Common myeloid progenitor, CD34-positive (primary cell): ENCODE measurements around the gene MYO6.

Source experiments
- CTCF ChIA-PET: fragments of 350-600 bp; sonication (Branson Sonifier 250); formaldehyde crosslinking; loops from one replicate; lab custom pipeline; 2021; ENCODE audit warnings: antibody characterized with exemption; lab: Charles Lee
- POLR2A ChIA-PET: fragments of 350-600 bp; sonication (Branson Sonifier 250); formaldehyde crosslinking; loops from one replicate; lab custom pipeline; 2021; ENCODE audit warnings: antibody characterized with exemption; lab: Charles Lee
- DNase-seq, 3 donors: peaks; one replicate each; pipeline versions ENCODE4 v3.0.0 to v3.0.0-alpha.2; 2013
- H3K27ac ChIP-seq, 2 experiments: 1 replicate in 1 of 2; 2 replicates in 1 of 2; pipeline ENCODE4 v1.7.0; 2013; ENCODE audit warnings: inconsistent platforms in 2 of 2, low read length in 2 of 2, mild to moderate bottlenecking in 2 of 2, low read depth in 1 of 2, moderate library complexity in 1 of 2; ENCODE audit not compliant: severe bottlenecking in 2 of 2, insufficient read depth in 1 of 2, poor library complexity in 1 of 2
- H3K27me3 ChIP-seq, 5 experiments: replicated peaks in 2 of 5; 1 replicate in 3 of 5; 2 replicates in 2 of 5; pipeline versions ENCODE4 v1.6.1 to v1.7.0; 2013; ENCODE audit warnings: low read length in 4 of 5, mild to moderate bottlenecking in 2 of 5, moderate library complexity in 2 of 5, inconsistent platforms in 1 of 5; ENCODE audit not compliant: insufficient read depth in 5 of 5, control insufficient read depth in 4 of 5
- H3K36me3 ChIP-seq, 4 experiments: 1 replicate in 2 of 4; 2 replicates in 2 of 4; pipeline versions ENCODE4 v1.6.1 to v1.7.0; 2013; ENCODE audit warnings: low read length in 3 of 4, control low read depth in 1 of 4, mild to moderate bottlenecking in 1 of 4; ENCODE audit not compliant: control insufficient read depth in 4 of 4, insufficient read depth in 4 of 4
- H3K4me1 ChIP-seq, 4 experiments: 1 replicate in 3 of 4; 2 replicates in 1 of 4; pipeline versions ENCODE4 v1.6.1 to v1.7.1; 2013; ENCODE audit warnings: low read length in 3 of 4, mild to moderate bottlenecking in 3 of 4, control low read depth in 1 of 4, inconsistent platforms in 1 of 4, moderate library complexity in 1 of 4; ENCODE audit not compliant: control insufficient read depth in 4 of 4, insufficient read depth in 4 of 4; ENCODE audit errors: control extremely low read depth in 1 of 4
- H3K4me3 ChIP-seq, 7 experiments: 1 replicate in 4 of 7; 2 replicates in 3 of 7; pipeline versions ENCODE4 v1.5.1 to v1.7.0; 2013; ENCODE audit warnings: mild to moderate bottlenecking in 7 of 7, low read length in 6 of 7, moderate library complexity in 6 of 7, inconsistent platforms in 2 of 7, low read depth in 2 of 7, control low read depth in 1 of 7; ENCODE audit not compliant: insufficient read depth in 4 of 7, control insufficient read depth in 1 of 7; ENCODE audit errors: extremely low read depth in 1 of 7
- H3K9me3 ChIP-seq, 5 experiments: 1 replicate in 4 of 5; 2 replicates in 1 of 5; pipeline versions ENCODE4 v1.6.1 to v1.7.1; 2013; ENCODE audit warnings: low read length in 4 of 5, mild to moderate bottlenecking in 2 of 5, inconsistent platforms in 1 of 5, low read depth in 1 of 5, moderate library complexity in 1 of 5; ENCODE audit not compliant: control insufficient read depth in 4 of 5, insufficient read depth in 2 of 5; ENCODE audit errors: control extremely low read depth in 1 of 5
- WGBS: methylation state at CpG from one replicate; pipeline ENCODE4 v1.1.5; 2013; ENCODE audit not compliant: insufficient coverage; 5-methylcytosine and 5-hydroxymethylcytosine counted together

The MYO6 gene

GRCh38 chr6:75735491-75736186 lies 13.4 kb upstream of the MYO6 start:
- Histone ChIP-seq H3K27me3 (peaks cover 0 to 2% (median 0%) of the 10 kb centered on the region in 5 experiments), H3K4me3 (no peak overlapping the region), H3K9me3 (no peaks in the 10 kb centered on the region), H3K36me3 (no peaks in the 10 kb centered on the region), H3K4me1 (no peaks in the 10 kb centered on the region), H3K27ac (no peak overlapping the region)
- CTCF ChIA-PET: no interaction called here
- WGBS: no CpG with 5 or more reads among the region's 1 CpG
- DNase-seq: no peak
- POLR2A ChIA-PET: no interaction called here

- H3K36me3 ChIP-seq: no peaks in the 10 kb centered on the region
- WGBS: no CpG with 5 or more reads among the region's 4 CpGs
- CTCF ChIA-PET: no interaction called here
- H3K27ac ChIP-seq: no peak overlapping the region
- peaks cover 4 to 10% (median 9%) of the 10 kb centered on the region in 4 experiments for H3K4me1 ChIP-seq
- POLR2A ChIA-PET: no interaction called here
- no peak for DNase-seq
- H3K9me3 ChIP-seq: no peaks in the 10 kb centered on the region
- H3K4me3 ChIP-seq: no peak overlapping the region
- H3K27me3 ChIP-seq: peaks cover 9 to 60% (median 20%) of the 10 kb centered on the region in 5 experiments
These were observed 5.1 kb upstream of the MYO6 start for GRCh38 chr6:75743971-75744370.

- no peaks in the 10 kb centered on the region for H3K36me3 ChIP-seq
- H3K9me3 ChIP-seq: no peaks in the 10 kb centered on the region
- H3K27ac ChIP-seq: no peak overlapping the region
- ChIA-PET POLR2A (no interaction called here), CTCF (no interaction called here)
- no peak overlapping the region for H3K4me3 ChIP-seq
- peaks cover 9 to 17% (median 15%) of the 10 kb centered on the region in 4 experiments for H3K4me1 ChIP-seq
- no CpG with 5 or more reads among the region's 3 CpGs for WGBS
- DNase-seq: no peak
- H3K27me3 ChIP-seq: peaks cover 9 to 74% (median 23%) of the 10 kb centered on the region in 5 experiments
These were observed 3.6 kb upstream of the MYO6 start for GRCh38 chr6:75745404-75745803.

GRCh38 chr6:75746221-75746620 lies 2.8 kb upstream of the MYO6 start:
- no peak for DNase-seq
- ChIA-PET POLR2A (no interaction called here), CTCF (no interaction called here)
- H3K27ac ChIP-seq: no peak overlapping the region
- H3K4me1 ChIP-seq: peaks cover 9 to 17% (median 15%) of the 10 kb centered on the region in 4 experiments
- 38% methylated on average over 1 of the region's 2 CpGs for WGBS
- no peaks in the 10 kb centered on the region for H3K36me3 ChIP-seq
- H3K4me3 ChIP-seq: no peak overlapping the region
- H3K9me3 ChIP-seq: no peaks in the 10 kb centered on the region
- peaks cover 9 to 83% (median 28%) of the 10 kb centered on the region in 5 experiments for H3K27me3 ChIP-seq

GRCh38 chr6:75747152-75747992 lies 1.7 kb upstream of the MYO6 start:
- ChIA-PET CTCF (no interaction called here), POLR2A (no interaction called here)
- 75% methylated on average over 5 of the region's 9 CpGs for WGBS
- H3K9me3 ChIP-seq: no peaks in the 10 kb centered on the region
- no peak overlapping the region for H3K4me3 ChIP-seq
- peaks cover 11 to 87% (median 28%) of the 10 kb centered on the region in 5 experiments for H3K27me3 ChIP-seq
- H3K4me1 ChIP-seq: peaks cover 9 to 17% (median 15%) of the 10 kb centered on the region in 4 experiments
- no peak overlapping the region for H3K27ac ChIP-seq
- H3K36me3 ChIP-seq: no peaks in the 10 kb centered on the region
- DNase-seq: no peak

- Histone ChIP-seq H3K4me1 (peaks cover 9 to 17% (median 15%) of the 10 kb centered on the region in 4 experiments), H3K27me3 (peaks cover 12 to 82% (median 28%) of the 10 kb centered on the region in 5 experiments), H3K4me3 (peak overlapping the region; percentile 38 to 83 (median 71)), H3K9me3 (no peaks in the 10 kb centered on the region), H3K36me3 (no peaks in the 10 kb centered on the region), H3K27ac (peak overlapping the region in 1 of 2 experiments; percentile 25)
- 0% methylated on average over 10 of the region's 17 CpGs for WGBS
- ChIA-PET CTCF (no interaction called here), POLR2A (no interaction called here)
- DNase-seq: peak; percentile 15 to 68 (median 59)
These were observed 866 bp upstream of the MYO6 start for GRCh38 chr6:75748003-75748742.
